Psoas muscle (tissue), 8 donors: ENCODE data around the gene GNG3. TPM values are rescaled to one million over a fixed set of nuclear protein-coding genes. Genes with fewer than 3 reads are reported as not detected.
A peak's percentile ranks its signal among the peaks of the same experiment; 100 is the strongest.

Source experiments
- ATAC-seq, 4 donors: fragments of 200-7000 bp; cut with Tn5 transposase; one replicate each; pipeline ENCODE4 v1.9.1; 2020; ENCODE audit warnings: moderate library complexity in 3 of 4, mild to moderate bottlenecking in 2 of 4
- DNase-seq, 2 donors: peaks; one replicate each; pipeline ENCODE4 v3.0.0-alpha.2; 2020
- H3K27ac ChIP-seq: fragments of 200-600 bp; one replicate; pipeline ENCODE4 v1.8.0; 2022
- H3K27me3 ChIP-seq, 3 donors: fragments of 200-600 bp in 1 of 3; one replicate each; pipeline versions ENCODE4 v1.6.1 to v1.8.0; 2013 to 2022; ENCODE audit warnings: low read length in 2 of 3, mild to moderate bottlenecking in 2 of 3, moderate library complexity in 1 of 3; ENCODE audit not compliant: insufficient read depth in 3 of 3
- H3K36me3 ChIP-seq, 2 donors: fragments of 200-600 bp in 1 of 2; one replicate each; pipeline versions ENCODE4 v1.6.1 to v1.8.0; 2013 to 2022; ENCODE audit warnings: low read depth in 1 of 2, mild to moderate bottlenecking in 1 of 2, moderate library complexity in 1 of 2; ENCODE audit not compliant: insufficient read depth in 1 of 2
- H3K4me1 ChIP-seq: fragments of 200-600 bp; one replicate; pipeline ENCODE4 v1.8.0; 2022
- H3K4me3 ChIP-seq: fragments of 200-600 bp; one replicate; pipeline ENCODE4 v1.8.0; 2022; ENCODE audit warnings: mild to moderate bottlenecking
- H3K9me3 ChIP-seq: fragments of 200-600 bp; one replicate; pipeline ENCODE4 v1.8.0; 2022
- WGBS, 3 donors: extraction: QIAGEN DNeasy Blood & Tissue Kit; methylation state at CpG; one replicate each; pipeline versions ENCODE4 v1.1.6 to v1.1.7; 2013; 5-methylcytosine and 5-hydroxymethylcytosine counted together
- intact Hi-C, 2 donors: fragments of 100-400 bp; cut with DNase I; formaldehyde crosslinking; loops; one replicate each; pipeline versions ENCODE4 v1.11.0 to v1.14.2; 2022
- polyA plus RNA-seq, 3 donors: library from polyadenylated mRNA; stranded (reverse); fragments of 200-250 nt; gene quantifications; one replicate each; pipeline ENCODE4 v1.2.3, GENCODE V29; 2013
- total RNA-seq, 4 donors: library from RNA; stranded (reverse); fragmentation: NEBNext Ultra II Directional in 2 of 4; extraction: Animal tissue kit (Norgen Biotek cat#: 25700) in 2 of 4; gene quantifications; one replicate each; pipeline versions ENCODE4 v1.2.1 to v1.2.4, GENCODE V29; 2021 to 2023
- TF ChIP-seq, protein P1 (sequence below): fragments of 200-600 bp; IDR thresholded peaks from one replicate; pipeline ENCODE4 v1.8.0; 2022; ENCODE audit warnings: antibody characterized with exemption
- donor health status: healthy with polysubstance abuse.
- donor health status: DM: no; HTN: no; CAD: no; lungs with moderate emphysema.
- donor health status: Bipolar disorder and iron deficiency.
- donor health status: healthy.
- donor health status: DM: yes; HTN: yes; CAD: no.
- donor health status: DM: no; HTN: no; CAD: no.
- donor health status: DM: no; HTN: no; CAD: no.
- donor health status: DM: yes; HTN: yes; CAD: no.

GNG3 gene
- total and polyA plus RNA-seq, 7 donors: 0.10 to 0.39 TPM; not detected in 5

DNA sequence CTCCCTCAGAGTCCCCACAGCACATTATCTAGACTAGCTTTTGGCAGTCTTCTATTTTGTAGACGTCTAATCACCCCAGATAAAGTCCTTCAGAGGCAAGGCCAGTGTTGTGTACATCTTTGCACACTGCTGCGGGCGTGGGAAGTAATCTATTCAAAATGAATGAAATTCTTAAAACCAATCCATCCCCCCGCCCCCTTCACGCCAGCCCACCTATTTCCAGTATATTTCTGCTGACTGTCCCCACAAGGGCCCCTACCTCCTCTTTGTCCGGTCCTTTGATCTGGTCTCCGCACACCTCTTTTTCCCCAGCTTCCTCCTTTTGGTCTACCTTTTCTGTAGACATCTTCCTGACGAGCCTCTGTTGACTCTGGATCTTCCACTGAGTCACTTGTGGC, 627 bp upstream of the GNG3 start:
- peaks cover 0 to 30% of the 10 kb centered on the region in 2 donors for H3K36me3 ChIP-seq
- peak overlapping the region; percentile 85 for H3K4me3 ChIP-seq
- peak overlapping the region; percentile 83 for H3K27ac ChIP-seq
- H3K27me3 ChIP-seq: no peaks in the 10 kb centered on the region
- peaks cover 47% of the 10 kb centered on the region for H3K4me1 ChIP-seq
- WGBS, 3 donors: 75 to 86% (median 80%) methylated on average over 8 of the region's 8 CpGs
- intact Hi-C loops: no loop called here
- H3K9me3 ChIP-seq: no peaks in the 10 kb centered on the region
- no peak for DNase-seq
- TF ChIP-seq, protein P1, sequence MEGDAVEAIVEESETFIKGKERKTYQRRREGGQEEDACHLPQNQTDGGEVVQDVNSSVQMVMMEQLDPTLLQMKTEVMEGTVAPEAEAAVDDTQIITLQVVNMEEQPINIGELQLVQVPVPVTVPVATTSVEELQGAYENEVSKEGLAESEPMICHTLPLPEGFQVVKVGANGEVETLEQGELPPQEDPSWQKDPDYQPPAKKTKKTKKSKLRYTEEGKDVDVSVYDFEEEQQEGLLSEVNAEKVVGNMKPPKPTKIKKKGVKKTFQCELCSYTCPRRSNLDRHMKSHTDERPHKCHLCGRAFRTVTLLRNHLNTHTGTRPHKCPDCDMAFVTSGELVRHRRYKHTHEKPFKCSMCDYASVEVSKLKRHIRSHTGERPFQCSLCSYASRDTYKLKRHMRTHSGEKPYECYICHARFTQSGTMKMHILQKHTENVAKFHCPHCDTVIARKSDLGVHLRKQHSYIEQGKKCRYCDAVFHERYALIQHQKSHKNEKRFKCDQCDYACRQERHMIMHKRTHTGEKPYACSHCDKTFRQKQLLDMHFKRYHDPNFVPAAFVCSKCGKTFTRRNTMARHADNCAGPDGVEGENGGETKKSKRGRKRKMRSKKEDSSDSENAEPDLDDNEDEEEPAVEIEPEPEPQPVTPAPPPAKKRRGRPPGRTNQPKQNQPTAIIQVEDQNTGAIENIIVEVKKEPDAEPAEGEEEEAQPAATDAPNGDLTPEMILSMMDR: no peak
- ATAC-seq: no peak

DNA sequence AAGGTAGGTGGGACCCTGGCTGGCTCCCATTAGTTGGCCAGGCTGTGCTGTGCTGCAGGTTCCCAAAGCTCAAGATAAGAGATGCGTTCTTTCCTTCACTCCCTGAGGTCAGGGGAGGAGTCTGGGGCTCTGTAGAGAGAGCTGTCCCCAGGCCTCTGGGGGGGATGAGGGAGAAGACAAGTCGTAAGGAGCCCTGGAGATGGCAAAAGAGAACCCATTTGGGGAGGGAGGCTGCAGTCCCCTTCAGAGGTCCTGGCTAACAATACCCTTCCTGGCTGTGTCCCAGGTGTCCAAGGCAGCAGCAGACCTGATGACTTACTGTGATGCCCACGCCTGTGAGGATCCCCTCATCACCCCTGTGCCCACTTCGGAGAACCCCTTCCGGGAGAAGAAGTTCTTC, 916 bp downstream of the GNG3 start:
- DNase-seq: no peak
- H3K4me1 ChIP-seq: peaks cover 53% of the 10 kb centered on the region
- ATAC-seq: no peak
- H3K36me3 ChIP-seq: peaks cover 0 to 36% of the 10 kb centered on the region in 2 donors
- H3K27ac ChIP-seq: peak overlapping the region; percentile 99
- WGBS, 3 donors: 69 to 71% (median 71%) methylated on average over 5 of the region's 5 CpGs
- H3K9me3 ChIP-seq: no peaks in the 10 kb centered on the region
- intact Hi-C loops: no loop called here
- TF ChIP-seq, protein P1: no peak
- no peaks in the 10 kb centered on the region for H3K27me3 ChIP-seq
- H3K4me3 ChIP-seq: peak overlapping the region; percentile 92

DNA sequence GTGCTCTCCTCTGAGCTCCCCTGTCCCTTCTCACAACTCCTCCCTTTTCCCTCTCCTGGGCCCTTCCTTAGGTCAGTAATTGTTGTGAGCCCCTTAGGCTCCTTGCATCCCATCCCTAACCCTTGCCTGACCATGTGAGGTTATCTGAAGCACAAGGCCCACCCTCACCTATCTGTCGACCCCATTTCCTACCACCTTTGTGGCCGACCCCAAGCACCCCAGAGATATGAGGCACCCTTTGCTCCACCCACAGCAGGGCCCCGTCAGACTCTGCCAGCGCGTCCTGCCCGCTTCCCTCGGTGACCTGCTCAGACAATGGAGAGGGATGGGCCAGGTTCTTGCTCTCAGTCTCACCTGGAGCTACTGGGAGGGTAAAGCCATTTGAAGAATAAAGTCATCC, 1.3 kb downstream of the GNG3 start:
- Histone ChIP-seq H3K27me3 (no peaks in the 10 kb centered on the region), H3K4me3 (peak overlapping the region; percentile 92), H3K4me1 (peaks cover 57% of the 10 kb centered on the region), H3K9me3 (no peaks in the 10 kb centered on the region), H3K36me3 (peaks cover 0 to 40% of the 10 kb centered on the region in 2 donors), H3K27ac (peak overlapping the region; percentile 99)
- TF ChIP-seq, protein P1: no peak
- intact Hi-C loops: no loop called here
- WGBS, 3 donors: 1 to 8% (median 5%) methylated on average over 7 of the region's 7 CpGs
- ATAC-seq: peak in 1 of 4 donors; percentile 2
- no peak for DNase-seq

DNA sequence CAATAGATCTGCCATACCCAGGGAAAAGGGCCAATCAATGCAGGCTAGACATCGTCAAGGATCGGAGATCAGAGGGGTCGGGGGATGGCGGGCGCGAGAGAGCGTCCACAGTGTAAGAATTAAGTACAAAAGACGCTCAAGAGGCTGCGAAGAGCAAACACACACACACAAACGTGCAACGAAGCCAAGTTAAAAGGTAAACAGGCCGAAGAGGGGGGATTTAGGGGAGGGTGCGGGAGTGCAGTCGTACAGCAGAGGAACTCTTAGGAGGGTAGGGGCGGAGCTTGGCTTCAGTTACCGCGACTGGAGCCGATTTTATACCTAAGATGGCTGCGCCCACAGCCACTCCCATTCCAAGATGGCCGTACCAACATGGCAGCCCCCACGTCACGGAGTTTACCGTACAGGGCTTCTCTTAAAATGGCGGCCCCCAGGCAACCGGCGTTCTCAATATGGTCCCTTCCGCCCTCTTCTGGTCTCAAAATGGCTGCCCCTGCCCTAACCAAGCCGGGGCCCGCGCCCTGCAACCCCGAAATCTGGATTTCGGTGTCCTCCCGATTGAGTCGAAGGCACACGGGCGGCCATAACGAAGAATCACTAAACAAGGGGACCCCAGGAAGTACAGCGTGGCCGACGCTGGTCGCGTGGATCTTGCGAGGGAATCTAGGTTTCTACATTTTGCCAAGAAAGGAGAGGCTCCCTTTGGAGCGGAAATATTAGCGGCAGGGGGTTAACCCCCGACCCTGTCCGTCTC, 1.9 kb downstream of the GNG3 start:
- TF ChIP-seq, protein P1: no peak
- peak overlapping the region; percentile 92 for H3K4me3 ChIP-seq
- no peaks in the 10 kb centered on the region for H3K9me3 ChIP-seq
- ATAC-seq (peak; percentile 84 to 88 (median 86)), DNase-seq (peak; percentile 97 to 99)
- peaks cover 57% of the 10 kb centered on the region for H3K4me1 ChIP-seq
- WGBS, 3 donors: 0% methylated on average over 47 of the region's 47 CpGs
- no peaks in the 10 kb centered on the region for H3K27me3 ChIP-seq
- peaks cover 0 to 46% of the 10 kb centered on the region in 2 donors for H3K36me3 ChIP-seq
- intact Hi-C loops: no loop called here
- peak overlapping the region; percentile 99 for H3K27ac ChIP-seq
